Liver (tissue), 9 donors: ENCODE results near the gene ZNF620. TPM values are rescaled to one million over a fixed set of nuclear protein-coding genes. Genes with fewer than 3 reads are reported as not detected.

Experiments used
- DNase-seq: peaks from one replicate; pipeline ENCODE4 v3.0.0-alpha.2; 2017; ENCODE audit warnings: low spot score
- H3K27ac ChIP-seq, 2 donors: one replicate each; pipeline ENCODE4 v1.7.0; 2013; ENCODE audit warnings: inconsistent platforms in 2 of 2, low read length in 2 of 2, control low read depth in 1 of 2, low read depth in 1 of 2, mild to moderate bottlenecking in 1 of 2
- H3K27me3 ChIP-seq, 4 donors: one replicate each; pipeline versions ENCODE4 v1.6.1 to v1.7.0; 2013; ENCODE audit warnings: low read length in 3 of 4, inconsistent platforms in 1 of 4, mild to moderate bottlenecking in 1 of 4, moderate library complexity in 1 of 4; ENCODE audit not compliant: control insufficient read depth in 4 of 4, insufficient read depth in 4 of 4
- H3K36me3 ChIP-seq, 4 donors: one replicate each; pipeline versions ENCODE4 v1.6.1 to v1.7.0; 2013; ENCODE audit warnings: low read length in 3 of 4, mild to moderate bottlenecking in 3 of 4, low read depth in 1 of 4, moderate library complexity in 1 of 4; ENCODE audit not compliant: control insufficient read depth in 4 of 4, insufficient read depth in 3 of 4
- H3K4me1 ChIP-seq, 4 donors: one replicate each; pipeline versions ENCODE4 v1.6.1 to v1.7.0; 2013; ENCODE audit warnings: low read length in 3 of 4, mild to moderate bottlenecking in 3 of 4, moderate library complexity in 1 of 4; ENCODE audit not compliant: control insufficient read depth in 4 of 4, insufficient read depth in 4 of 4
- H3K4me3 ChIP-seq, 3 donors: one replicate each; pipeline versions ENCODE4 v1.6.1 to v1.7.0; 2013; ENCODE audit warnings: low read length in 3 of 3, control low read depth in 1 of 3, low read depth in 1 of 3, mild to moderate bottlenecking in 1 of 3
- H3K9ac ChIP-seq, 2 donors: one replicate each; pipeline ENCODE4 v1.7.0; 2013; ENCODE audit warnings: low read length in 2 of 2, mild to moderate bottlenecking in 2 of 2, moderate library complexity in 2 of 2, control low read depth in 1 of 2, low read depth in 1 of 2
- H3K9me3 ChIP-seq, 4 donors: one replicate each; pipeline versions ENCODE4 v1.6.1 to v1.7.0; 2013; ENCODE audit warnings: low read length in 3 of 4; ENCODE audit not compliant: control insufficient read depth in 4 of 4
- ATF3 ChIP-seq: IDR thresholded peaks from 2 replicates; pipeline ENCODE4 v1.6.1; 2016; ENCODE audit warnings: antibody characterized with exemption
- CTCF ChIP-seq: fragments of 150-350 bp; IDR thresholded peaks from 2 replicates; pipeline ENCODE4 v1.5.1; 2017; ENCODE audit warnings: improper control_type of control experiment, low read depth, low read length; ENCODE audit not compliant: missing input control
- EGR1 ChIP-seq, 2 donors: IDR thresholded peaks; 2 replicates each; pipeline ENCODE4 v1.6.1; 2016 to 2018; ENCODE audit warnings: antibody characterized with exemption in 2 of 2, low read depth in 2 of 2
- FOXA1 ChIP-seq: IDR thresholded peaks from 2 replicates; pipeline ENCODE4 v1.6.1; 2016; ENCODE audit warnings: antibody characterized with exemption
- FOXA2 ChIP-seq: IDR thresholded peaks from 2 replicates; pipeline ENCODE4 v1.6.1; 2016; ENCODE audit warnings: antibody characterized with exemption
- GABPA ChIP-seq, 2 donors: IDR thresholded peaks in 1 of 2; conservative IDR thresholded peaks in 1 of 2; 2 replicates each; pipeline ENCODE4 v1.6.1; 2016; ENCODE audit warnings: antibody characterized with exemption in 2 of 2, mild to moderate bottlenecking in 1 of 2, moderate library complexity in 1 of 2
- HNF4A ChIP-seq, 2 donors: conservative IDR thresholded peaks; 2 replicates each; pipeline ENCODE4 v1.6.1; 2016; ENCODE audit warnings: antibody characterized with exemption in 2 of 2, mild to moderate bottlenecking in 2 of 2
- HNF4G ChIP-seq: IDR thresholded peaks from 2 replicates; pipeline ENCODE4 v1.6.1; 2016; ENCODE audit warnings: antibody characterized with exemption
- JUND ChIP-seq, 2 donors: IDR thresholded peaks; 2 replicates each; pipeline ENCODE4 v1.6.1; 2016; ENCODE audit warnings: antibody characterized with exemption in 2 of 2
- MAX ChIP-seq: IDR thresholded peaks from 2 replicates; pipeline ENCODE4 v1.6.1; 2016; ENCODE audit warnings: antibody characterized with exemption
- NR2F2 ChIP-seq: IDR thresholded peaks from 2 replicates; pipeline ENCODE4 v1.6.1; 2016; ENCODE audit warnings: antibody characterized with exemption
- RAD21 ChIP-seq, 2 donors: IDR thresholded peaks; 2 replicates each; pipeline ENCODE4 v1.6.1; 2016; ENCODE audit warnings: antibody characterized with exemption in 2 of 2, mild to moderate bottlenecking in 2 of 2
- RXRA ChIP-seq, 2 donors: IDR thresholded peaks; 2 replicates each; pipeline ENCODE4 v1.6.1; 2017 to 2018; ENCODE audit warnings: antibody characterized with exemption in 2 of 2, mild to moderate bottlenecking in 1 of 2
- YY1 ChIP-seq: IDR thresholded peaks from 2 replicates; pipeline ENCODE4 v1.6.1; 2016; ENCODE audit warnings: antibody characterized with exemption, mild to moderate bottlenecking
- WGBS: extraction: QIAGEN DNeasy Blood & Tissue Kit; methylation state at CpG from one replicate; pipeline ENCODE4 v1.1.7; 2013; 5-methylcytosine and 5-hydroxymethylcytosine counted together
- polyA plus RNA-seq, 2 donors: library from polyadenylated mRNA; stranded (reverse) in 1 of 2; unstranded in 1 of 2; fragments of 200-250 nt in 1 of 2; fragments of >200 nt in 1 of 2; fragmentation: Nextera tagmentation in 1 of 2; extraction: Ambion mirVana in 1 of 2; gene quantifications; one replicate each; pipeline versions ENCODE4 v1.2.1 to v1.2.3, GENCODE V29; 2013 to 2015
- total RNA-seq, 2 donors: library from RNA; depleted of rRNA; stranded (reverse); fragments of >200 nt; gene quantifications; one replicate each; pipeline ENCODE4 v1.2.3, GENCODE V29; 2014
- TF ChIP-seq, protein P1 (sequence below): IDR thresholded peaks from 2 replicates; pipeline ENCODE4 v1.6.1; 2016; ENCODE audit warnings: antibody characterized with exemption, mild to moderate bottlenecking
- TF ChIP-seq, protein P2 (sequence below): IDR thresholded peaks from 2 replicates; pipeline ENCODE4 v1.6.1; 2016; ENCODE audit warnings: antibody characterized with exemption
- donor health status: healthy.
- donor health status: healthy.
- donor health status: healthy.
- donor health status: healthy.
- donor health status: healthy.

ZNF620 gene
- total and polyA plus RNA-seq, 4 donors, result 0.95 to 7.1 (median 1.7) TPM

GRCh38 chr3:40518848-40519247 is 13.0 kb downstream of the ZNF620 start:
- no peak for DNase-seq
- H3K9ac ChIP-seq, result no peak overlapping the region
- H3K27me3 ChIP-seq, result no peaks in the 10 kb centered on the region
- WGBS, result 92% methylated on average over 1 of the region's 1 CpG
- no peaks in the 10 kb centered on the region for H3K9me3 ChIP-seq
- TF ChIP-seq, protein P1, sequence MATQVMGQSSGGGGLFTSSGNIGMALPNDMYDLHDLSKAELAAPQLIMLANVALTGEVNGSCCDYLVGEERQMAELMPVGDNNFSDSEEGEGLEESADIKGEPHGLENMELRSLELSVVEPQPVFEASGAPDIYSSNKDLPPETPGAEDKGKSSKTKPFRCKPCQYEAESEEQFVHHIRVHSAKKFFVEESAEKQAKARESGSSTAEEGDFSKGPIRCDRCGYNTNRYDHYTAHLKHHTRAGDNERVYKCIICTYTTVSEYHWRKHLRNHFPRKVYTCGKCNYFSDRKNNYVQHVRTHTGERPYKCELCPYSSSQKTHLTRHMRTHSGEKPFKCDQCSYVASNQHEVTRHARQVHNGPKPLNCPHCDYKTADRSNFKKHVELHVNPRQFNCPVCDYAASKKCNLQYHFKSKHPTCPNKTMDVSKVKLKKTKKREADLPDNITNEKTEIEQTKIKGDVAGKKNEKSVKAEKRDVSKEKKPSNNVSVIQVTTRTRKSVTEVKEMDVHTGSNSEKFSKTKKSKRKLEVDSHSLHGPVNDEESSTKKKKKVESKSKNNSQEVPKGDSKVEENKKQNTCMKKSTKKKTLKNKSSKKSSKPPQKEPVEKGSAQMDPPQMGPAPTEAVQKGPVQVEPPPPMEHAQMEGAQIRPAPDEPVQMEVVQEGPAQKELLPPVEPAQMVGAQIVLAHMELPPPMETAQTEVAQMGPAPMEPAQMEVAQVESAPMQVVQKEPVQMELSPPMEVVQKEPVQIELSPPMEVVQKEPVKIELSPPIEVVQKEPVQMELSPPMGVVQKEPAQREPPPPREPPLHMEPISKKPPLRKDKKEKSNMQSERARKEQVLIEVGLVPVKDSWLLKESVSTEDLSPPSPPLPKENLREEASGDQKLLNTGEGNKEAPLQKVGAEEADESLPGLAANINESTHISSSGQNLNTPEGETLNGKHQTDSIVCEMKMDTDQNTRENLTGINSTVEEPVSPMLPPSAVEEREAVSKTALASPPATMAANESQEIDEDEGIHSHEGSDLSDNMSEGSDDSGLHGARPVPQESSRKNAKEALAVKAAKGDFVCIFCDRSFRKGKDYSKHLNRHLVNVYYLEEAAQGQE, result no peak
- TF ChIP-seq HNF4A (conservative IDR thresholded peaks at IDR 0.05) (no peak), YY1 (no peak)
- no peak overlapping the region for H3K27ac ChIP-seq
- peaks cover 0 to 2% (median 0%) of the 10 kb centered on the region in 4 donors for H3K4me1 ChIP-seq
- no peak overlapping the region for H3K4me3 ChIP-seq
- H3K36me3 ChIP-seq, result peaks cover 1 to 8% (median 7%) of the 10 kb centered on the region in 4 donors

GRCh38 chr3:40521254-40521653 is 15.4 kb downstream of the ZNF620 start:
- no peaks in the 10 kb centered on the region for H3K9me3 ChIP-seq
- TF ChIP-seq GABPA (IDR thresholded peaks at IDR 0.05 in 1 of 2, conservative IDR thresholded peaks at IDR 0.05 in 1 of 2) (no peak), FOXA1 (no peak), HNF4A (conservative IDR thresholded peaks at IDR 0.05) (no peak), RAD21 (IDR thresholded peaks at IDR 0.05) (no peak), FOXA2 (no peak), YY1 (no peak), HNF4G (no peak), RXRA (IDR thresholded peaks at IDR 0.05) (no peak), NR2F2 (no peak)
- TF ChIP-seq, protein P1, result no peak
- H3K27me3 ChIP-seq, result no peaks in the 10 kb centered on the region
- DNase-seq, result no peak
- 82% methylated on average over 3 of the region's 3 CpGs for WGBS
- H3K27ac ChIP-seq, result no peak overlapping the region
- peaks cover 0 to 18% (median 8%) of the 10 kb centered on the region in 4 donors for H3K4me1 ChIP-seq
- H3K4me3 ChIP-seq, result no peak overlapping the region
- no peak overlapping the region for H3K9ac ChIP-seq
- H3K36me3 ChIP-seq, result peaks cover 0 to 7% (median 4%) of the 10 kb centered on the region in 4 donors

DNA sequence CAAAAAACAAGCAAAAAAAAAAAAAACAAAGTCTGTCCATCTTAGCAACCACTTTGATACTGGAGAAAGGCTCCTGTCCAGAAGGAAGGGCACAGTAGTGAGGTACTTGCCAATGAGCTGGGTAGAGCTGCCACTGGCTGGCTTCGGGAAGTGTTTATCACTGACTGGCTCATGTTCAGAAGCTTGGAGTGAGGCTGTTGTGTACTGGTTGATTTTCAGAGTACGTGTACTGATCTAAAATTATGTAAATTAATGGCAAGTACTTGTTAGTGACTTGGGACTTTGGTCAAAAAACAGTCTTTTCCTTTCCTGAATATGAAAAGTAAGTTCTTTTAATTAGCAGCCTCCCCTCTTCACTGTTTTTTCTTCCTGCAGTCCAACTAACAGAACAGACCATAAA is 17.9 kb downstream of the ZNF620 start:
- H3K9me3 ChIP-seq, result no peaks in the 10 kb centered on the region
- H3K27ac ChIP-seq, result no peak overlapping the region
- H3K27me3 ChIP-seq, result no peaks in the 10 kb centered on the region
- peak overlapping the region in 1 of 3 donors; percentile 71 for H3K4me3 ChIP-seq
- H3K4me1 ChIP-seq, result peaks cover 0 to 18% (median 8%) of the 10 kb centered on the region in 4 donors
- H3K36me3 ChIP-seq, result peaks cover 0 to 12% (median 5%) of the 10 kb centered on the region in 4 donors
- DNase-seq, result no peak
- WGBS, result 51% methylated on average over 2 of the region's 2 CpGs
- H3K9ac ChIP-seq, result no peak overlapping the region
- TF ChIP-seq EGR1 (IDR thresholded peaks at IDR 0.05; ENCODE audit: low read depth in 2 of 2) (no peak), GABPA (IDR thresholded peaks at IDR 0.05 in 1 of 2, conservative IDR thresholded peaks at IDR 0.05 in 1 of 2) (no peak), RXRA (IDR thresholded peaks at IDR 0.05) (no peak), HNF4A (conservative IDR thresholded peaks at IDR 0.05) (no peak), FOXA1 (no peak), NR2F2 (no peak), MAX (no peak), JUND (IDR thresholded peaks at IDR 0.05) (no peak), RAD21 (IDR thresholded peaks at IDR 0.05) (no peak), YY1 (no peak), CTCF (no peak), HNF4G (no peak), FOXA2 (no peak), ATF3 (no peak)
- TF ChIP-seq, protein P2, sequence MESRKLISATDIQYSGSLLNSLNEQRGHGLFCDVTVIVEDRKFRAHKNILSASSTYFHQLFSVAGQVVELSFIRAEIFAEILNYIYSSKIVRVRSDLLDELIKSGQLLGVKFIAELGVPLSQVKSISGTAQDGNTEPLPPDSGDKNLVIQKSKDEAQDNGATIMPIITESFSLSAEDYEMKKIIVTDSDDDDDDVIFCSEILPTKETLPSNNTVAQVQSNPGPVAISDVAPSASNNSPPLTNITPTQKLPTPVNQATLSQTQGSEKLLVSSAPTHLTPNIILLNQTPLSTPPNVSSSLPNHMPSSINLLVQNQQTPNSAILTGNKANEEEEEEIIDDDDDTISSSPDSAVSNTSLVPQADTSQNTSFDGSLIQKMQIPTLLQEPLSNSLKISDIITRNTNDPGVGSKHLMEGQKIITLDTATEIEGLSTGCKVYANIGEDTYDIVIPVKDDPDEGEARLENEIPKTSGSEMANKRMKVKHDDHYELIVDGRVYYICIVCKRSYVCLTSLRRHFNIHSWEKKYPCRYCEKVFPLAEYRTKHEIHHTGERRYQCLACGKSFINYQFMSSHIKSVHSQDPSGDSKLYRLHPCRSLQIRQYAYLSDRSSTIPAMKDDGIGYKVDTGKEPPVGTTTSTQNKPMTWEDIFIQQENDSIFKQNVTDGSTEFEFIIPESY, result no peak
